ENCODE results near the gene ZNF239.
"Not testable (repeated sequence)": the region's sequence is repeated elsewhere in the genome, so short reads cannot be mapped to it uniquely, and the experiment has no call there.

Gene ZNF239

DNA sequence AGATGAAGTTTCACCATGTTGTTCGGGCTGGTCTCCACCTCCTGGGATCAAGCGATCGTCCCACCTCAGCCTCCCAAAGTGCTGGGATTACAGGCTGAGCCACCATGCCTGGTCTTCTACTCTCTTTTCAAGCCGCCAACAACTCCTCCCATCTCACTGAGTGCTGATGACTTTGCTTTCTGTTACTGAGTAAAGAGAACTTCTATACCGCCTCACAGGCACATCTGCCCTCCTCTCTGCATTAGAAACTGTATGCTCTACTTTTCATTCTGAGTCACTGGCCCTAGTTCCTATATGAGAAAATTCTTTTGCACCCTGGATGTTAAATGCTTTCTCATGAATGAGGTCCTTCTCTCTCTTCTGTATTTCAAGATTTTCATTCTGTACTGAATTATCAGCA, 2.2 kb upstream of the ZNF239 start:
- no peak for DNase-seq (ENCODE audit: low read depth)

- no peak for DNase-seq (ENCODE audit: low read depth)
Observed at GRCh38 chr10:43576062-43576461, 1.6 kb upstream of the ZNF239 start.

GRCh38 chr10:43574906-43575305, 490 bp upstream of the ZNF239 start:
- no peak for DNase-seq (ENCODE audit: low read depth)

DNA sequence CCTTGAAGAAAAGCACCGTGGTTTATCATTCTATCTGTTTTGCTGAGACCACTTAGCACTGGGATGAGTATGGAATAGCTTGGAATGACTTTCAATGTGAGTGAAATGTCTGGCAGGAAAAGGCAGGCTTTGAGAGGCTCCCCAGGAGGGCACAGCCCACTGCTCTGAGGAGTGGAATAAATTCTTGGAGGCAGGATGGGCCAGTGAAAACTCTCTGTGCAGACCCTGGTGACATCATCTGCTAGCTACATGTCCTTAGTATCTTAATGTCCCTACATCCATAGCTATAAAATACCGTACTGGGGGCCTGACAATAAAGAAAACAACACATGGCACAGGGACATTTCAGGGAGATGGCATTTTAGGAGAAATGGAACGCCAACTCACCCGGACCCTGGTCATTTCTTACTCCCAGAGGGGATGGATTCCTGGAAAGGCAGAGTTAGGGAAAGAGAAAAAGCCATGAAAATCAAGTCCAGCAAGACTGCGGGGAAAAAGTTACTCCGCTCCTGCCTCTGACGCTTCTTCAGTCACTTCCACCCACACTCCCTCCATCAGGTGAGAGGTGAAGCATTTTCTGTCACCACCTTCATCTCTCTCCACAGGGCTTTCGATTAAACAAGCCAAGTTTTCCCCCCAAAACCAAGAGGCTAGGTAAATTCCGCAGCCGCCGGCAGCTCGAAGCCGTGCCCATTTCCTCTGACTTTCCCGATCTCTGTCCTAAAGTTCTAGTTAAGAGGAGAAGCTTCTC, 991 bp downstream of the ZNF239 start:
- DNase-seq (ENCODE audit: low read depth), result no peak

GRCh38 chr10:43570971-43571370, 3.4 kb downstream of the ZNF239 start:
- DNase-seq (ENCODE audit: low read depth), result no peak

- no peak for DNase-seq (ENCODE audit: low read depth)
Observed at GRCh38 chr10:43569681-43570080, 4.7 kb downstream of the ZNF239 start.

GRCh38 chr10:43557214-43557613, 17.2 kb downstream of the ZNF239 start:
- DNase-seq (ENCODE audit: low read depth), result no peak

GRCh38 chr10:43543746-43544145, 30.7 kb downstream of the ZNF239 start:
- DNase-seq (ENCODE audit: low read depth), result not testable (repeated sequence)

- no peak for DNase-seq (ENCODE audit: low read depth)
Observed at GRCh38 chr10:43524434-43525247, 49.8 kb downstream of the ZNF239 start.

Data from CMK (cell line).